Fibroblast of villous mesenchyme (primary cell): ENCODE measurements around the gene IGF1R. TPM values are rescaled to one million over a fixed set of nuclear protein-coding genes. Genes with fewer than 3 reads are reported as not detected.
A peak's percentile ranks its signal among the peaks of the same experiment; 100 is the strongest.

Experiments
- DNase-seq: peaks from one replicate; pipeline ENCODE4 v3.0.0-alpha.2; 2010; ENCODE audit warnings: low read depth
- H3K4me3 ChIP-seq: 2 replicates; pipeline ENCODE4 v1.5.1; 2011; ENCODE audit warnings: low read depth, mild to moderate bottlenecking, low read length
- CTCF ChIP-seq: IDR thresholded peaks from 2 replicates; pipeline ENCODE4 v1.5.1; 2012; ENCODE audit warnings: low read depth, mild to moderate bottlenecking, low read length; ENCODE audit not compliant: insufficient read depth
- total RNA-seq: library from RNA; depleted of rRNA; stranded (reverse); fragments of >200 nt; gene quantifications from 2 replicates; pipeline ENCODE4 v1.2.3, GENCODE V29; 2012

The IGF1R gene
- total RNA-seq: 19.4 and 42.2 TPM in 2 replicates

- TF ChIP-seq CTCF: no peak
- peak within 1 kb of the TSS; percentile 86 for H3K4me3 ChIP-seq
- DNase-seq: peak; percentile 93
Measured at GRCh38 chr15:98647774-98648653, at the start of gene IGF1R. Gene IGF1R (plus strand): TSS chr15:98648539. CDS start chr15:98649582, 1,043 bp downstream.

- DNase-seq: peak; percentile 34
- TF ChIP-seq CTCF: no peak
- peak overlapping the region; percentile 65 for H3K4me3 ChIP-seq
Measured at GRCh38 chr15:98599909-98600691, 48.2 kb upstream of the IGF1R start.

DNA sequence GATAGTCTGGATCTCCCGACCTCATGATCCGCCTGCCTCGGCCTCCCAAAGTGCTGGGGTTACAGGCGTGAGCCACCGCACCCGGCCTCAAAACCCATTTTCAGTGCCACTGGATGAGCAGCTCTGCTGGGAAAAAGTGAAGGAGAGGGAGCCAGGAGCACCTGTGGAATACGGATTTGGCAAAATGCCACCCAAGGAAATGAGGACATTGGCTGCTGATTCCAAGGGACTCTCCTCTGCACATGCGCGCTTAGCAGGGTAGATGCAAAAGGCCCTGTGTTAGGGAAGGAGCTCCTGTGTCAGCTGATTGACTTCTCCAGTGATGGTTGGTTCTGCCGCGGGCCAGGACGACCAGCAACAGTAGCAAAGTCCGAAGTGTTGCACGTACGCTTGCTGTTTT lies 43.4 kb upstream of the IGF1R start:
- TF ChIP-seq CTCF: no peak
- H3K4me3 ChIP-seq: no peak overlapping the region
- DNase-seq: no peak

GRCh38 chr15:98609144-98609852 lies 39.0 kb upstream of the IGF1R start:
- TF ChIP-seq CTCF: no peak
- DNase-seq: peak; percentile 59
- no peak overlapping the region for H3K4me3 ChIP-seq

DNA sequence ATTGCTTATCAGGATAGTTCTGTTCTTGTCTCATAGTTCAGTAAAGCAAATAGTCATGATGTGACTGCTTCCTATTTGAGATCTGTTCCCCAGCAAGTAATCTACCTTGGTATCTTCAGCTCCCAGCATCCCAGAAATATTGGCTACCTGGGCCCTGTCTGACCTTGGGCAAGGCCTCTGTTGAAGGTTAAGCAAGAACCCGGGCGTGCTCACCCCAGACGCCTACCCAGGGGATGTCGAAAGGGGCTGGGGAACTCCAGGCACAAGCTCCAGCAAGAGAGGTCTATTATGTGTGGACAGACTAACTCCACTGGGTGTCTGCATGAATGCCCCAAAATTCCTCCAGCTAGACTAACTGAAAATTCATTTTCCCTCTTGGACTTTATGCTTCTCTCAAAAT lies 37.3 kb upstream of the IGF1R start:
- no peak overlapping the region for H3K4me3 ChIP-seq
- TF ChIP-seq CTCF: no peak
- no peak for DNase-seq

GRCh38 chr15:98611808-98612207 lies 36.5 kb upstream of the IGF1R start:
- no peak for DNase-seq
- H3K4me3 ChIP-seq: no peak overlapping the region
- TF ChIP-seq CTCF: no peak
